HFF-Myc (cell line): ENCODE data around the gene DENND2D.

Experiments used
- DNase-seq: peaks from one replicate; pipeline ENCODE4 v3.0.0-alpha.2; 2011; ENCODE audit warnings: low read depth; ENCODE audit errors: extremely low read depth
- H3K4me3 ChIP-seq: replicated peaks from 2 replicates; pipeline ENCODE4 v1.5.1; 2011; ENCODE audit warnings: low read depth, mild to moderate bottlenecking, control low read depth, low read length
- CTCF ChIP-seq: IDR thresholded peaks from 2 replicates; pipeline ENCODE4 v1.5.1; 2012; ENCODE audit warnings: mild to moderate bottlenecking, low read depth, low read length, control low read depth; ENCODE audit errors: missing control alignments

Gene DENND2D

DNA sequence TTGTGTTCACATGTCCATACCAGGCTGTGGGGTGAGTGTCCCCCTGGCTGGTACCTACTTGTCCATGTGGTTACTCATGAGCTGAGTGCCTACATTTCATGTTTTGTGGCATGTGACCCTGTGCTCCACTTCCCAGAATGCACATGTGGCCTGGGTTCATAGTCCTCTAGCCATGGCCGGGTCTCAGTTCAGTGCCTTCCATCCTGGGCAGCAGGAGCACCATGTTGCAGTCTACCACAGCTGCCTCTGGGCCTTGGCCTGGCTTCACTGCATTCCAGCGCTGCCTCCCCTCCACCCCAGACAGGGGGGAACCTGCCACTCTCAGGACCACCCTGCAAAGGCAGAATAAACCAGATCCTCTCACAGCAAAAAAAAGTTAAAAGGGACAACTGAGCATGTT is 54.9 kb downstream of the DENND2D start:
- no peak for DNase-seq
- no peak overlapping the region for H3K4me3 ChIP-seq
- no peak for TF ChIP-seq CTCF

- no peak for DNase-seq
- TF ChIP-seq CTCF, result no peak
- no peak overlapping the region for H3K4me3 ChIP-seq
These were observed 58.0 kb downstream of the DENND2D start for GRCh38 chr1:111142356-111142975.

GRCh38 chr1:111141245-111142220 is 58.9 kb downstream of the DENND2D start:
- H3K4me3 ChIP-seq, result peak overlapping the region; percentile 95
- no peak for TF ChIP-seq CTCF
- no peak for DNase-seq

GRCh38 chr1:111140680-111140967 is 59.8 kb downstream of the DENND2D start:
- no peak for DNase-seq
- H3K4me3 ChIP-seq, result peak overlapping the region; percentile 95
- TF ChIP-seq CTCF, result no peak

DNA sequence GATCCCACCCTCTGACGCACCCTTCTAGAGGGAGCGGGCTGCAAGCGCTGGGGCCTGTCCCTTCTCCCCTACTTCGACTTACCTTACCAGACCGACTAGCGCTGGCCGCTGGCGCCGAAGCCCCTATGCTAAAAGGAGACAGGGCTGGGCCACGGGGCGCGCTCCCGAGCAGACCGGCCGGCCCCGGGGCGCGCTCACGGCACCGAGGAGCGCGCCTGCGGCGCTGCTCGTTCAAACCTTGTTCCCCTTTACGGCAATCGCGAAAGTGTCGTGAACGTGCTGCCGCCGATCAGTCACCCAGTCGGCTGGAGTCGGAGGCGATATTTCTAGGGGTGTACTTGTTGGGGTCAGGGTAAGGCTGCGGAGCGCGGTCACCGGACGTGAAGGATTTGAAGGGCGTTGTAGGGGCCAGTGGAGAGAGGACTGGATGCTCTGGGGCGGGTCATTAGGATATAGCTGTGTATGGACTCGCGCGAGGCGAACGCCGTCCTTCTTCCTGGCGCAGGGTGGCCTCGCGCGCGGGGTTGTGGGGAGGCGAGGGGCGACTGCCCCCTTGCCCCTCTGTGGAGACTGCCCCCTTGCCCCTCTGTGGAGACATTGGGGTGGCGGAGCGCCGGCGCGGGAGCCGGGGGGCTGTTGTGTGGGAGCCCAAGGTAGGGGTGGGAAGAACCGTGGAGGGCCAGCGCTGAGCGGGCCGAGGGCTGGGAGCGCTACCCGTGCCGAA is 60.3 kb downstream of the DENND2D start, which contains the start of the genes CEPT1 and DRAM2:
CEPT1 (plus strand) TSS at position 268 of the 724 bp plus-strand sequence. CDS start 7,492 bp downstream, outside the sequence.
DRAM2 (minus strand) TSS at position 138 of the 724 bp plus-strand sequence. CDS start 8,539 bp downstream, outside the sequence.
- TF ChIP-seq CTCF, result no peak
- peak; percentile 83 for DNase-seq

GRCh38 chr1:111139324-111139955 is 61.0 kb downstream of the DENND2D start:
- peak overlapping the region; percentile 95 for H3K4me3 ChIP-seq
- TF ChIP-seq CTCF, result no peak
- DNase-seq, result no peak

More for the DNA sequence above, 60.3 kb downstream of the DENND2D start, which contains the start of the genes CEPT1 and DRAM2:
- H3K4me3 ChIP-seq, result peak within 1 kb of the TSS; percentile 95
